Endodermal cell (in vitro differentiated cells): ENCODE results near the gene TRIM37. TPM values are rescaled to one million over a fixed set of nuclear protein-coding genes. Genes with fewer than 3 reads are reported as not detected.
A peak's percentile ranks its signal among the peaks of the same experiment; 100 is the strongest.

ENCODE experiments used
- DNase-seq: peaks from one replicate; pipeline ENCODE4 v3.0.0-alpha.2; 2017
- H3K27ac ChIP-seq: 2 replicates; pipeline ENCODE4 v1.5.1; 2013; ENCODE audit warnings: mild to moderate bottlenecking, low read depth, low read length, moderate library complexity
- H3K27me3 ChIP-seq: 2 replicates; pipeline ENCODE4 v1.6.1; 2013; ENCODE audit warnings: mild to moderate bottlenecking, low read length, moderate library complexity; ENCODE audit not compliant: insufficient read depth, control insufficient read depth, poor library complexity, severe bottlenecking
- H3K36me3 ChIP-seq: 2 replicates; pipeline ENCODE4 v1.7.0; 2013; ENCODE audit warnings: mild to moderate bottlenecking, low read length, moderate library complexity; ENCODE audit not compliant: control insufficient read depth, insufficient read depth
- H3K4me1 ChIP-seq: one replicate; pipeline ENCODE4 v1.7.0; 2013; ENCODE audit warnings: low read length; ENCODE audit not compliant: control insufficient read depth, insufficient read depth
- H3K4me3 ChIP-seq: 2 replicates; pipeline ENCODE4 v1.5.1; 2013; ENCODE audit warnings: mild to moderate bottlenecking, low read length, moderate library complexity
- H3K9ac ChIP-seq: 2 replicates; pipeline ENCODE4 v1.6.1; 2013; ENCODE audit warnings: mild to moderate bottlenecking, low read length, moderate library complexity; ENCODE audit not compliant: poor library complexity, severe bottlenecking; ENCODE audit errors: extremely low read depth
- H3K9me3 ChIP-seq: 2 replicates; pipeline ENCODE4 v1.6.1; 2013; ENCODE audit warnings: mild to moderate bottlenecking, low read length, moderate library complexity; ENCODE audit not compliant: control insufficient read depth
- H3K27ac Mint-ChIP-seq: 2 replicates; pipeline ENCODE4 v1.8.0; 2020; ENCODE audit warnings: mixed read lengths
- H3K27me3 Mint-ChIP-seq: 2 replicates; pipeline ENCODE4 v1.8.0; 2021; ENCODE audit warnings: mild to moderate bottlenecking, mixed read lengths; ENCODE audit not compliant: insufficient read depth
- H3K36me3 Mint-ChIP-seq: 2 replicates; pipeline ENCODE4 v1.8.0; 2020; ENCODE audit warnings: low read depth, mixed read lengths
- H3K4me1 Mint-ChIP-seq: 2 replicates; pipeline ENCODE4 v1.8.0; 2020; ENCODE audit warnings: mixed read lengths
- H3K4me3 Mint-ChIP-seq: 2 replicates; pipeline ENCODE4 v1.8.0; 2020; ENCODE audit warnings: mild to moderate bottlenecking, moderate library complexity, mixed read lengths
- H3K9me3 Mint-ChIP-seq: 2 replicates; pipeline ENCODE4 v1.8.0; 2020; ENCODE audit warnings: mild to moderate bottlenecking, mixed read lengths
- CTCF ChIP-seq: fragments of 200-600 bp; sonication (generic); conservative IDR thresholded peaks from 2 replicates; pipeline ENCODE4 v1.5.0; 2021; ENCODE audit warnings: antibody characterized with exemption, mild to moderate bottlenecking
- WGBS, 2 experiments: methylation state at CpG; one replicate each; pipeline versions ENCODE4 v1.1.5 to v1.1.7; 2013; ENCODE audit warnings: missing lambda C conversion rate in 2 of 2, mixed read lengths in 1 of 2; ENCODE audit not compliant: insufficient coverage in 1 of 2, insufficient read length in 1 of 2; 5-methylcytosine and 5-hydroxymethylcytosine counted together
- total RNA-seq, 2 donors: library from RNA; stranded (reverse); fragmentation: NEBNext Ultra II Directional in 1 of 2; extraction: Animal tissue kit (Norgen Biotek cat#: 25700) in 1 of 2; gene quantifications; 2 replicates in 1 of 2; 3 replicates in 1 of 2; pipeline ENCODE4 v1.2.1, GENCODE V29; 2021

TRIM37 gene
- total RNA-seq, 2 donors from 2014 or later, result 43.6 to 64.6 TPM

- Histone ChIP-seq H3K36me3 (peaks cover 6% of the 10 kb centered on the region), H3K27me3 (no peaks in the 10 kb centered on the region), H3K4me1 (peaks cover 10% of the 10 kb centered on the region), H3K9ac (peak within 1 kb of the TSS; percentile 98), H3K9me3 (no peaks in the 10 kb centered on the region), H3K27ac (peak within 1 kb of the TSS; percentile 100), H3K4me3 (peak within 1 kb of the TSS; percentile 98)
- Mint-ChIP-seq H3K4me1 (peaks cover 25% of the 10 kb centered on the region), H3K4me3 (no peak within 1 kb of the TSS), H3K36me3 (peaks cover 2% of the 10 kb centered on the region), H3K27ac (no peak within 1 kb of the TSS), H3K27me3 (no peaks in the 10 kb centered on the region), H3K9me3 (no peaks in the 10 kb centered on the region)
- TF ChIP-seq CTCF, result no peak
- WGBS, 2 experiments, result 0% methylated on average over 23 to 39 of the region's 39 CpGs
- DNase-seq, result peak; percentile 100
Measured at GRCh38 chr17:59154721-59155438, 48.2 kb upstream of the TRIM37 start, which contains the start of gene SKA2. TSS of gene SKA2 (minus strand) at chr17:59155186. CDS start at chr17:59155163, 23 bp downstream.

GRCh38 chr17:59154292-59154720 is 47.6 kb upstream of the TRIM37 start:
- no peak overlapping the region for H3K27ac Mint-ChIP-seq
- H3K9me3 Mint-ChIP-seq, result no peaks in the 10 kb centered on the region
- Histone ChIP-seq H3K27me3 (no peaks in the 10 kb centered on the region), H3K27ac (peak overlapping the region; percentile 100), H3K9ac (peak overlapping the region; percentile 98), H3K9me3 (no peaks in the 10 kb centered on the region), H3K4me3 (peak overlapping the region; percentile 98), H3K36me3 (peaks cover 11% of the 10 kb centered on the region), H3K4me1 (peaks cover 10% of the 10 kb centered on the region)
- H3K4me3 Mint-ChIP-seq, result no peak overlapping the region
- peaks cover 28% of the 10 kb centered on the region for H3K4me1 Mint-ChIP-seq
- DNase-seq, result peak; percentile 84
- WGBS, 2 experiments, result 0 to 1% methylated on average over 18 to 25 of the region's 25 CpGs
- peaks cover 8% of the 10 kb centered on the region for H3K36me3 Mint-ChIP-seq
- no peaks in the 10 kb centered on the region for H3K27me3 Mint-ChIP-seq
- no peak for TF ChIP-seq CTCF

- Histone ChIP-seq H3K9me3 (no peaks in the 10 kb centered on the region), H3K4me3 (peak overlapping the region; percentile 98), H3K36me3 (peaks cover 17% of the 10 kb centered on the region), H3K4me1 (peaks cover 10% of the 10 kb centered on the region), H3K27me3 (no peaks in the 10 kb centered on the region), H3K27ac (no peak overlapping the region), H3K9ac (peak overlapping the region; percentile 98)
- no peaks in the 10 kb centered on the region for H3K27me3 Mint-ChIP-seq
- peaks cover 27% of the 10 kb centered on the region for H3K4me1 Mint-ChIP-seq
- TF ChIP-seq CTCF, result no peak
- no peak for DNase-seq
- H3K27ac Mint-ChIP-seq, result no peak overlapping the region
- H3K9me3 Mint-ChIP-seq, result no peaks in the 10 kb centered on the region
- 69% methylated on average over 1 of the region's 1 CpG; no CpG with 5 or more reads in 1 of the 2 experiments for WGBS, 2 experiments
- H3K36me3 Mint-ChIP-seq, result peaks cover 10% of the 10 kb centered on the region
- no peak overlapping the region for H3K4me3 Mint-ChIP-seq
Measured at GRCh38 chr17:59152925-59153324, 46.2 kb upstream of the TRIM37 start.
